ENCODE measurements around the gene C12orf57. TPM values are rescaled to one million over a fixed set of nuclear protein-coding genes. Genes with fewer than 3 reads are reported as not detected.

Gene C12orf57
- total and polyA plus RNA-seq, 2 of the 13 experiments (the other 11 are each of a cell fraction or from before 2014, with no cell fraction given): 84.0 to 287 TPM

DNA sequence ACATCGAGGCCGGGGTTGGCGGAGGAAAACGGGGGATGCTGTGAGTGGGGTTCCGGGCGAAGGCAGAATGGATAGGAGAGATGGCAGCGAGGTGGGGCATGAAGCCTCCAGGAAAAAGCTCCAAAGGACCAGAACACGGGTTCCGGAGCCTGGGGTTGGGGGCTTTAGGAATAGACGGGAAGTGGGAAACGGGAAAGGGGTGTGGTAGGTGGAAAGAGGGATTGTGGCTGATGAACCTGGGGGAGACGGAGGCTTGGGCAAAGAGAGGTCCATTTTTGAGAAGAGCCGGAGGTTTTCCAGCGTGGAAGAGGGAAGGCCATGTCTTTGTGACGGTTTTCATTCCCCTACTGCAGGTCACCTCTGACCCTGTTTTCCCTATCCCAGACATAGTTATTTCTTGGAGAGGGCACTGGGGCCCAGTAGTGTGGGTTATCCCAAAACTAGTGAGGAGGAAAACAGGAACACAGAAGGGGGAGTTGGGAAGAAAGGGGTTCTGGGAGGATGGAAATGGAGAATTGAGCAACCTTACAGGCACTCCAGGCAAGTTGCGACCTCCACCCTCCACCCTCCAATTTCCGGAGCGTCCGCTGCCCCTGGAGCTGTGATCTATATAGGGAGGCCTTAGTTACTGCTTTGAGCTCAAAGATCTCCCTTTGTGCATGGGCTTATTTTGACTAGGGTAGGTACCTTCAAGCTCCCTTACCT lies 15.0 kb upstream of the C12orf57 start:
- intact Hi-C loops (cut with micrococcal nuclease; ENCODE audit: unreplicated experiment) (loop anchor here (5.0 kb wide), 1 partner anchor 183 kb away; no protein-coding TSS in a partner anchor), in situ Hi-C loops (cut with HindIII; ENCODE audit: extremely low pct_ligation_motif_present, low pct_unique_long_range_greater_than_20kb) (no loop called here)
- H3K27me3 ChIP-seq (ENCODE audit: control insufficient read depth in 1 of 2, insufficient read depth in 2 of 2, low read length in 2 of 2): no peaks in the 10 kb centered on the region; a peak in 1 of 5 replicates
- WGBS (ENCODE audit: low lambda C conversion rate): 2% methylated on average over 19 of the region's 19 CpGs
- ATAC-seq: peak; percentile 21
- ChIA-PET CTCF (ENCODE audit: low intra/inter-chr PET ratio, low total read pairs) (no interaction called here), POLR2A (interaction anchor here (1.0 to 2.7 kb wide), 10 partner anchors 9 to 593 kb away, joined by 3 to 24 read pairs (median 4); partner anchors contain the start of genes C12orf57, CDCA3, RNU7-1 and SPSB2)
- peak overlapping the region; percentile 88 for H3K4me2 ChIP-seq (ENCODE audit: low read depth, low read length)
- no peaks in the 10 kb centered on the region for H4K20me1 ChIP-seq (ENCODE audit: insufficient read depth, low read length)
- BruUV-seq (replicated peaks): TSS peak; percentile 29
- peak overlapping the region; percentile 81 for H3K9ac ChIP-seq (ENCODE audit: insufficient read depth, low read depth, low read length)
- H3K36me3 ChIP-seq (replicated peaks in 1 of 2; ENCODE audit: control insufficient read depth in 1 of 2, insufficient read depth in 2 of 2, low read length in 2 of 2): peaks cover 2 to 3% of the 10 kb centered on the region in 2 experiments; a peak in 2 of 5 replicates
- peaks cover 66% of the 10 kb centered on the region for H3K4me1 ChIP-seq (ENCODE audit: insufficient read depth, low read length)
- peak overlapping the region; percentile 54 for H3K27ac ChIP-seq (ENCODE audit: extremely low read length, insufficient read depth, low read length)
- no peaks in the 10 kb centered on the region for H3K9me3 ChIP-seq (ENCODE audit: low read length)
- peaks cover 30% of the 10 kb centered on the region for H3K79me2 ChIP-seq (ENCODE audit: insufficient read depth, low read length)
- FAIRE-seq: peak; percentile 8
- no peak overlapping the region for H2AFZ ChIP-seq (ENCODE audit: low read length)
- DNase-seq (ENCODE audit: low spot score): no peak
- peak overlapping the region; percentile 82 to 93 (median 90) for H3K4me3 ChIP-seq (replicated peaks in 1 of 3; ENCODE audit: insufficient read depth in 1 of 3, low read depth in 2 of 3, low read length in 3 of 3)
- 0 out of 2 replicates have a peak, but pooled peaks have one; percentile 9 for TF ChIP-seq ZNF777 (CRISPR knock-in tag; IDR thresholded peaks at IDR 0.05)
- no peak for TF ChIP-seq FOXK2 (IDR thresholded peaks at IDR 0.05)
- TF ChIP-seq ZBTB7B (CRISPR knock-in tag; IDR thresholded peaks at IDR 0.05): 0 out of 2 replicates have a peak, but pooled peaks have one; percentile 32
- no peak for TF ChIP-seq ZFP37 (CRISPR knock-in tag; IDR thresholded peaks at IDR 0.05; ENCODE audit: borderline replicate concordance)
- 0 out of 2 replicates have a peak, but pooled peaks have one; percentile 27 for TF ChIP-seq ZNF605 (CRISPR knock-in tag; IDR thresholded peaks at IDR 0.05)
- TF ChIP-seq, protein P1, sequence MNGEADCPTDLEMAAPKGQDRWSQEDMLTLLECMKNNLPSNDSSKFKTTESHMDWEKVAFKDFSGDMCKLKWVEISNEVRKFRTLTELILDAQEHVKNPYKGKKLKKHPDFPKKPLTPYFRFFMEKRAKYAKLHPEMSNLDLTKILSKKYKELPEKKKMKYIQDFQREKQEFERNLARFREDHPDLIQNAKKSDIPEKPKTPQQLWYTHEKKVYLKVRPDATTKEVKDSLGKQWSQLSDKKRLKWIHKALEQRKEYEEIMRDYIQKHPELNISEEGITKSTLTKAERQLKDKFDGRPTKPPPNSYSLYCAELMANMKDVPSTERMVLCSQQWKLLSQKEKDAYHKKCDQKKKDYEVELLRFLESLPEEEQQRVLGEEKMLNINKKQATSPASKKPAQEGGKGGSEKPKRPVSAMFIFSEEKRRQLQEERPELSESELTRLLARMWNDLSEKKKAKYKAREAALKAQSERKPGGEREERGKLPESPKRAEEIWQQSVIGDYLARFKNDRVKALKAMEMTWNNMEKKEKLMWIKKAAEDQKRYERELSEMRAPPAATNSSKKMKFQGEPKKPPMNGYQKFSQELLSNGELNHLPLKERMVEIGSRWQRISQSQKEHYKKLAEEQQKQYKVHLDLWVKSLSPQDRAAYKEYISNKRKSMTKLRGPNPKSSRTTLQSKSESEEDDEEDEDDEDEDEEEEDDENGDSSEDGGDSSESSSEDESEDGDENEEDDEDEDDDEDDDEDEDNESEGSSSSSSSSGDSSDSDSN (CRISPR knock-in tag; IDR thresholded peaks at IDR 0.05): peak; percentile 29; the same call in 1 of the 2 replicates
- TF ChIP-seq, protein P2, sequence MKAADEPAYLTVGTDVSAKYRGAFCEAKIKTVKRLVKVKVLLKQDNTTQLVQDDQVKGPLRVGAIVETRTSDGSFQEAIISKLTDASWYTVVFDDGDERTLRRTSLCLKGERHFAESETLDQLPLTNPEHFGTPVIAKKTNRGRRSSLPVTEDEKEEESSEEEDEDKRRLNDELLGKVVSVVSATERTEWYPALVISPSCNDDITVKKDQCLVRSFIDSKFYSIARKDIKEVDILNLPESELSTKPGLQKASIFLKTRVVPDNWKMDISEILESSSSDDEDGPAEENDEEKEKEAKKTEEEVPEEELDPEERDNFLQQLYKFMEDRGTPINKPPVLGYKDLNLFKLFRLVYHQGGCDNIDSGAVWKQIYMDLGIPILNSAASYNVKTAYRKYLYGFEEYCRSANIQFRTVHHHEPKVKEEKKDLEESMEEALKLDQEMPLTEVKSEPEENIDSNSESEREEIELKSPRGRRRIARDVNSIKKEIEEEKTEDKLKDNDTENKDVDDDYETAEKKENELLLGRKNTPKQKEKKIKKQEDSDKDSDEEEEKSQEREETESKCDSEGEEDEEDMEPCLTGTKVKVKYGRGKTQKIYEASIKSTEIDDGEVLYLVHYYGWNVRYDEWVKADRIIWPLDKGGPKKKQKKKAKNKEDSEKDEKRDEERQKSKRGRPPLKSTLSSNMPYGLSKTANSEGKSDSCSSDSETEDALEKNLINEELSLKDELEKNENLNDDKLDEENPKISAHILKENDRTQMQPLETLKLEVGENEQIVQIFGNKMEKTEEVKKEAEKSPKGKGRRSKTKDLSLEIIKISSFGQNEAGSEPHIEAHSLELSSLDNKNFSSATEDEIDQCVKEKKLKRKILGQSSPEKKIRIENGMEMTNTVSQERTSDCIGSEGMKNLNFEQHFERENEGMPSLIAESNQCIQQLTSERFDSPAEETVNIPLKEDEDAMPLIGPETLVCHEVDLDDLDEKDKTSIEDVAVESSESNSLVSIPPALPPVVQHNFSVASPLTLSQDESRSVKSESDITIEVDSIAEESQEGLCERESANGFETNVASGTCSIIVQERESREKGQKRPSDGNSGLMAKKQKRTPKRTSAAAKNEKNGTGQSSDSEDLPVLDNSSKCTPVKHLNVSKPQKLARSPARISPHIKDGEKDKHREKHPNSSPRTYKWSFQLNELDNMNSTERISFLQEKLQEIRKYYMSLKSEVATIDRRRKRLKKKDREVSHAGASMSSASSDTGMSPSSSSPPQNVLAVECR (CRISPR knock-in tag; IDR thresholded peaks at IDR 0.05; ENCODE audit: borderline replicate concordance): peak; percentile 25; the same call in 1 of the 2 replicates
- TF ChIP-seq SRY (CRISPR knock-in tag; IDR thresholded peaks at IDR 0.05): 0 out of 2 replicates have a peak, but pooled peaks have one; percentile 22
- TF ChIP-seq KLF16 (CRISPR knock-in tag; IDR thresholded peaks at IDR 0.05): 0 out of 4 replicates have a peak, but pooled peaks of 1 of the 2 experiments have one; percentile 20
- 0 out of 2 replicates have a peak, but pooled peaks have one; percentile 12 for TF ChIP-seq GABPB1 (CRISPR knock-in tag; IDR thresholded peaks at IDR 0.05)
- no peak for TF ChIP-seq HMG20A (CRISPR knock-in tag; IDR thresholded peaks at IDR 0.05; ENCODE audit: borderline replicate concordance)
- TF ChIP-seq KAT8 (CRISPR knock-in tag; IDR thresholded peaks at IDR 0.05): 0 out of 2 replicates have a peak, but pooled peaks have one; percentile 21
- peak; percentile 28; the same call in 1 of the 2 replicates for TF ChIP-seq KDM2A (CRISPR knock-in tag; IDR thresholded peaks at IDR 0.05; ENCODE audit: borderline replicate concordance, low read depth)
- TF ChIP-seq GATAD2A (CRISPR knock-in tag; IDR thresholded peaks at IDR 0.05): peak; percentile 28; the same call in 1 of the 2 replicates
- peak; percentile 63 for TF ChIP-seq CEBPG (CRISPR knock-in tag; IDR thresholded peaks at IDR 0.05)
- 0 out of 2 replicates have a peak, but pooled peaks have one; percentile 32 for TF ChIP-seq ZBTB7A (CRISPR knock-in tag; IDR thresholded peaks at IDR 0.05)
- peak; percentile 43; the same call in 1 of the 2 replicates for TF ChIP-seq PPARG (CRISPR knock-in tag; conservative IDR thresholded peaks at IDR 0.05)
- TF ChIP-seq KMT2B (CRISPR knock-in tag; IDR thresholded peaks at IDR 0.05): 0 out of 2 replicates have a peak, but pooled peaks have one; percentile 29
